Gastrocnemius medialis (tissue), 4 donors: ENCODE measurements around the gene ELAVL2.

ENCODE experiments used
- POLR2A ChIP-seq, 2 donors: fragments of 450-650 bp; IDR thresholded peaks; one replicate each; pipeline ENCODE4 v1.6.1; 2017; ENCODE audit warnings: antibody characterized with exemption in 2 of 2, mild to moderate bottlenecking in 2 of 2, moderate library complexity in 2 of 2
- TF ChIP-seq, protein P1 (sequence below), 5 experiments: fragments of 450-650 bp in 3 of 5; fragments of 200-600 bp in 2 of 5; sonication (generic) in 2 of 5; IDR thresholded peaks in 4 of 5; conservative IDR thresholded peaks in 1 of 5; 1 replicate in 4 of 5; 2 replicates in 1 of 5; pipeline ENCODE4 v1.5.1; 2016 to 2019; ENCODE audit warnings: antibody characterized with exemption in 5 of 5, mild to moderate bottlenecking in 3 of 5, moderate library complexity in 3 of 5

GRCh38 chr9:23662320-23662719 is 163.7 kb downstream of the ELAVL2 start:
- TF ChIP-seq, protein P1, sequence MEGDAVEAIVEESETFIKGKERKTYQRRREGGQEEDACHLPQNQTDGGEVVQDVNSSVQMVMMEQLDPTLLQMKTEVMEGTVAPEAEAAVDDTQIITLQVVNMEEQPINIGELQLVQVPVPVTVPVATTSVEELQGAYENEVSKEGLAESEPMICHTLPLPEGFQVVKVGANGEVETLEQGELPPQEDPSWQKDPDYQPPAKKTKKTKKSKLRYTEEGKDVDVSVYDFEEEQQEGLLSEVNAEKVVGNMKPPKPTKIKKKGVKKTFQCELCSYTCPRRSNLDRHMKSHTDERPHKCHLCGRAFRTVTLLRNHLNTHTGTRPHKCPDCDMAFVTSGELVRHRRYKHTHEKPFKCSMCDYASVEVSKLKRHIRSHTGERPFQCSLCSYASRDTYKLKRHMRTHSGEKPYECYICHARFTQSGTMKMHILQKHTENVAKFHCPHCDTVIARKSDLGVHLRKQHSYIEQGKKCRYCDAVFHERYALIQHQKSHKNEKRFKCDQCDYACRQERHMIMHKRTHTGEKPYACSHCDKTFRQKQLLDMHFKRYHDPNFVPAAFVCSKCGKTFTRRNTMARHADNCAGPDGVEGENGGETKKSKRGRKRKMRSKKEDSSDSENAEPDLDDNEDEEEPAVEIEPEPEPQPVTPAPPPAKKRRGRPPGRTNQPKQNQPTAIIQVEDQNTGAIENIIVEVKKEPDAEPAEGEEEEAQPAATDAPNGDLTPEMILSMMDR (IDR thresholded peaks at IDR 0.05 in 4 of 5, conservative IDR thresholded peaks at IDR 0.05 in 1 of 5), result no peak
- TF ChIP-seq POLR2A (IDR thresholded peaks at IDR 0.05), result no peak
